ENCODE data around the gene SNAI3.

SNAI3 gene

DNA sequence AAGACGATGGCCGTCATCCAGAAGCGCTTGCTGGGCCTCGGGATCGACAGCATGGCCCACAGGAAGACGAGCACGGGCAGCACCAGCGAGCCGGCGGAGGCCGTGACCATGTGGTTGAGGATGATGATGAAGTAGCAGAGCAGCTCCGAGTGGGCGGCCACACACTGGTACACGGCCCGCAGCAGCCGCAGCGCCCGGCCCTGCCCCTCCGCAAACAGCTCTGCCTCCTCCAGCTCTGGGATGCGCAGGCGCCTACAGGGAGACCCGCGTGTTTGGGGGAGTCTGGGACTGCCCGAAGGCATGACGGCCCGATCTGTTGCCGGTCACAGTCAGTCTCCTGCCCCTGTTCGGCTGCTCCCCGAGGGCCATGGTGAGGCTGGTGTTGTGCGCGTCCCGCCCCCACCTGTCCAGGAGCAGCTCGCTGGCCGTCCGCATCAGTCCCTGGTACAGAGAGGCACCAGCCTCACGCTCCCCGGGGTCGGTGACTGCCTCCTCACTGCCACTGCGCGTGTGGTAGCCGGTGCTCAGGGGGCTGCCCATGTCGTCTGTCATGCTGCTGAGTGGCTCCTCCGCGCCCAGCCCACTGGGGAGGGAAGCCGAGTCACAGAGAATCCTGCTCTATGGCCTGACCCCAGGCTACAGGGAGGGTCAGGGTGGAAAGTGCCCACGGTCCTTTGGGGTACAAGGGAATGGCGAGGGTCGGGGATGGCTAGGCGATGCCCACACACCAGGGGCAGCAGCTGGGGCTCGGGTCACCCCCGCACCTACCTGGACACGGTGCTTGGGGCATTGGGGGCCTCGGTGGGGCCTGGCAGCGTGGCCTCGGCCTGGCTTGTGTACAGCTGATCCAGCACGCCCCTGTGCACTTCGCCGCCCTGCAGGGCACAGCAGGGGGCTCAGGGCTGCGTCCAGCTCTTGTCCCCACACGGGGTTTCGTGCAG lies 35.8 kb upstream of the SNAI3 start:
- in situ Hi-C loops (cut with HindIII; ENCODE audit: low sequenced_read_pairs), result no loop called here

DNA sequence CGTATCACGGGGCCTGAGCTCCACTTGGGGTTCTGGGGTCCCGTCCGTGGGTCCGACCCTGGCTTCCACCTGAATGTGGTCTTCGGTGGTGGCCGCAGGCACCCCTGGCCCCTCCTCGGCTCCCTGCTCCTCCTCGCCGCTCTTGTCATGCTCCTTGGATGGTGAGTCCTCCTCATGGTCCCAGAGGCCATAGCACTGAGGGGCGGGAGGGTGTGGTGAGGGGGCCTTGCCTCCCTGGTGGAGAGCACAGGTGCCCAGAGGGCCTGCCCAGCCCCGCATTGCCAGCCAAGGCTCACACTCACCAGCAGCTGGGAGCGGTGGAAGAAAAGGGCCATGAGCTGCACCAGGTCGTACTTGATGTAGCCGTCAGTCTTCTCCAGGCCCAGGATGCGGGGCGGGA lies 34.9 kb upstream of the SNAI3 start:
- in situ Hi-C loops (cut with HindIII; ENCODE audit: low sequenced_read_pairs), result no loop called here

DNA sequence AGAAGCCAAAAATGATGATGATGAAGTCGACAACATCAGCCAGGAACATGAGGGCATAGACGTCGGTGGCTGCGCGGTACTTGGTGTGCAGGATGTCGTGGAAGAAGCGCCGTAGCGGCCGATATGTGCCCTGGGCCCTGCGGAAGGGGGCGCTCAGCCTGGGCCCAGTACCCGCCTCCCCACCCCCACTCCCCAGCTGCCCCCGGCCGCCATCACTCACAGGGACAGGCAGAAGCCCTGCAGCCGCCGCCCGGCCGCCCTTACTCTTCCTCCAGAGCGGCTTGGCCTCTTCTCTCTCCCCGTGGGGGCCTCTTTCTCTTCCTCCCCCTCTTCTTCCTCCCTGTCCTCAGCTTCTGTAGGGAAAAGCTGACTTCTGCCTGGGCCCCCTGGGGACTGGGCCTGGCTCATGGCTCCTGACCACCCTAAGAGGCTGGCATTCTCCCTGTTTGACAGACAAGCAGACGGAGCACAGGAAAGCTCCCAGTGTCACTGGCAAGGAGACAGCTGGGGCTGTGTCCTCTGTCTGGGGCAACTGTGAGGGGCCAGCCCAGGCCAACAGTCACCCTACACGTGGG lies 34.2 kb upstream of the SNAI3 start:
- in situ Hi-C loops (cut with HindIII; ENCODE audit: low sequenced_read_pairs), result no loop called here

DNA sequence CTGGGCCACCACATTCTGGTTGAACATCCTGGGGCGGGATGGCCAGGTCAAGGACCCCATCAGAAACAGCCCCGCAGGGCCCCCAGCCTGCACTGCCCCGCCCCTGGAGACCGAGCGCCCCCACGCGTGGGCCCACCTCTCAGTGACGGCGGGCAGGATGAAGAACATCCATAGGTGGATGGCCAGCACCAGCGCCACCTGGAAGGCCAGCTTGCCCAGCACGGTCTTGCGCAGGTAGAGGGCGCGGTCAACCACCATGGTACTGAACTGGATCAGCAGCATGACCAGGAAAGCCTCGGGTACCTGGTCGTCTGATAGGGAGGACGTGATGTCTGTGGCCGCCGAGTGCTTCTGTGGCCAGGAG lies 33.6 kb upstream of the SNAI3 start:
- in situ Hi-C loops (cut with HindIII; ENCODE audit: low sequenced_read_pairs), result no loop called here

DNA sequence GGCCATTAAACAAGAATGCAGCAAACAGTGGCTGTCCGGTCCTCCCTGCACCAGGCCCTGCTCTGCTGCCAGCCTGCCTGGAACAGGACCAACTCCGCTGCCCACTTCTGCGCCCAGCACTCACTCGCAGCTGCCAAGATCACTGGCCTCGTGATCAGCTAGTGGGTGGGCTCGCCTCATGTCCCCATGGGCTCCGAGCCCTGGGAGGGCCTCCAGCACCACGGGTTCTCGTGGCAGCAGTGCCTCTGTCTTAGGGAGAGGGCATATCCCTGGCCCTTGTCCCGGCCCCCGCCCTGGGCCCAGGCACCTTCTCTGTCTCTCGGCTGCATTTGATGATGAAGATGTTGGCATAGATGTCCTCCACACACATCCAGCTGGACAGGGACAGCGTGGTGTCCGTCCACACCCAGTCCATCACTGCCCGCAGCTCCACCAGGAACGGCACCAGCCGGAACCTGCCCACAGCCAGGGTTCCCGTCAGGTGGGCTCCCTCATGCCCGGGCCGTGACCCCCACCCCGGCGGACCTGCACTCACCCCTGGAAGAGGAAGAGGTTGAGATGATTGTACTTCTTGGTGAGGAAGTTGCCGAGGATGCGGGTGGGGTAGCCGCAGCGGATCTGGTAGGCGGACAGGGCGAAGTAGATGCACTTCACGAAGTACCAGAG lies 33.1 kb upstream of the SNAI3 start:
- in situ Hi-C loops (cut with HindIII; ENCODE audit: low sequenced_read_pairs), result no loop called here

DNA sequence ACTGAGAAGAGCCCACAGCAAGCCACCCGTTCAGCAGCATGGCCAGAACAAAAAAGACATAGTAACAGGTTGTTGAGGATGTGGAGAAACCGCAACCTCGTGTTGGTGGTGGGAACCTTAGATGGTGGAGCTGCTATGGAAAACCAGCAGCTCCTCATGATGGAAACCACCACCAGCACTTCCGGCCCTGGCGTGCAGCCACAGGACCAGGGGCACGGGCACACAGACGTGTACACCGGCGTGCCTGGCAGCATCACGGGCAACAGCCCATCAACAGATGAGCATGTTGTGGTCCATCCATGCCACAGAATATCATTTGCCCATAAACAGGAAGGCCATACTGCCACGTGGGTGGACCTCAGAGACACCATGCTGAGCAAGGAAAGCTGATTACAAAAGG lies 31.9 kb upstream of the SNAI3 start:
- in situ Hi-C loops (cut with HindIII; ENCODE audit: low sequenced_read_pairs), result no loop called here

DNA sequence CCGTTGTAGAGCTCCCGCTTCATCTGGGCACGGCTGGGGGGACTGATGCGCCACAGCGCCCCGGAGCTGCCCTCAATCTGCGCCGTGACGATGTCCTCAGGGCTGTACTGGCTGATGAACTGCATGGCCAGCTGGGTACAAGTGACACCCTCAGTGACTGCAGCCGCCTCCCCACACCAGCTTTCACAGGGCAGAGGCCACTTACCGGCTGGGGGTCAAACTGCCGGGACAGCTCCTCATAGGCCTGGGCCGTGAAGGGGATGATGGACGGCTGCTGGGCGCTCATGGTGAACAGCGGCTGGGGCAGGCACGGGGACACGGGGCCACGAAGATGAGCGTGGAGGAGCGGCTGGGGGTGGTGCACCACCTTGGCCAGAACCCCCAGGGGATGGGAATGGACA lies 30.3 kb upstream of the SNAI3 start:
- in situ Hi-C loops (cut with HindIII; ENCODE audit: low sequenced_read_pairs), result no loop called here

DNA sequence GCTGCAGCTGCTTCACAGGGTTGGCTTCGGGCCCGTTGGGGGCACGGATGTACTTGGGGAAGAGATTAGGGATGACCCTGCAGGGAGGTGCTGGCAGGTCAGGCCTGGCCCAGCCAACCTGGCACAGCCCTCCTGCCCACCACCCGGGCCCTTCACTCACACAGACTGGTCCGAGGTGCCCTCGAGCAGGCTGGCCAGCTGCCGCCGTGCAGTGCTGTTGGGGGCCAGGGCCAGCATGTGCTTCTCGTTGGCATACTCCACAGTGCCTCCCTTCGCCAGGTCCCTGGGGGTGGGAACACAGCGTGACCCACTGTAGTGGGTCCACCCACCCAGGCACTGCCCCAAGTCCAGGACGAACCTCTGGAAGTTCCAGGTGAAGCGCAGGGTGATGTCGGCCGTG lies 29.9 kb upstream of the SNAI3 start:
- in situ Hi-C loops (cut with HindIII; ENCODE audit: low sequenced_read_pairs), result no loop called here

DNA sequence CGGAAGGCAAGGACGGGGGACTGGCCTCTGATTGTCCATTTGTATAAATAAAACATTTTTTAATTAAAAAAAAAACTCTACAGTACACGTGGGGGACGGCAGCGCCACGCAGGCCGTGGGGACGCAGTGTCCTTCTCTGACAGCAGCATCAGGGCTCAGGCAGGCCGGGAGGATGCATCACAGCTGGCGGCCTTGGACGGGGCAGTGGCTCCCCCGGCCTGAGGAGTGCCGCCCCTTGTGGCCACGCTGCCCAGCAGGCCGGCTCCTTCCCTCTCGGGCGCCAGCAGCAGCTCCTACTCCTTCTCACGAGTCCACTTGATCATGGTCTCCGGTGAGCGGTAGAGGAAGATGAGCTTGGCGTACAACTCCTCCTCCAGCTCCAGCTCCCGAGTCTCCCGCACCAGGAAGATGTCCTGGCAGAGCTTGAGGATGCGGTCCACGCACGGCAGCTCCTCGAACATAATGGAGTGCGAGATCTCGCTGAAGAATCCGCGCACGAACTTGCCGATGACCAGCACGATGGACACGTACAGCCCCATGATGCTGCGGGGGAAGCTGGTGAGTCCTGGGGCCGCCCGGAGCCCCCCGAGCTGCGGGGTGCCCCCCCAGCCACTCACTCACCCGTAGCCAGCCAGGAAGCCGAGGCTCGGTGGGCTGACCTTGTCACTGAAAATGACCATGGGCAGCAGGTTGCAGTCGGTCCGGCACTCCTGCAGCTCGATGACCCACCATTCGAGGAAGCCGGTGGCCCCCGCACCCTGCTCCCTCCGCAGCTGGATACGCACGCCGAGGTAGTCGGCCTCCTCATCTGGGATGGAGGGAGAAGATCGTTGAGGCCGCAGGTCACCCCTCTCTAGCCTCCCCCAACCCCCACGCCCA lies 29.2 kb upstream of the SNAI3 start:
- in situ Hi-C loops (cut with HindIII; ENCODE audit: low sequenced_read_pairs), result no loop called here

DNA sequence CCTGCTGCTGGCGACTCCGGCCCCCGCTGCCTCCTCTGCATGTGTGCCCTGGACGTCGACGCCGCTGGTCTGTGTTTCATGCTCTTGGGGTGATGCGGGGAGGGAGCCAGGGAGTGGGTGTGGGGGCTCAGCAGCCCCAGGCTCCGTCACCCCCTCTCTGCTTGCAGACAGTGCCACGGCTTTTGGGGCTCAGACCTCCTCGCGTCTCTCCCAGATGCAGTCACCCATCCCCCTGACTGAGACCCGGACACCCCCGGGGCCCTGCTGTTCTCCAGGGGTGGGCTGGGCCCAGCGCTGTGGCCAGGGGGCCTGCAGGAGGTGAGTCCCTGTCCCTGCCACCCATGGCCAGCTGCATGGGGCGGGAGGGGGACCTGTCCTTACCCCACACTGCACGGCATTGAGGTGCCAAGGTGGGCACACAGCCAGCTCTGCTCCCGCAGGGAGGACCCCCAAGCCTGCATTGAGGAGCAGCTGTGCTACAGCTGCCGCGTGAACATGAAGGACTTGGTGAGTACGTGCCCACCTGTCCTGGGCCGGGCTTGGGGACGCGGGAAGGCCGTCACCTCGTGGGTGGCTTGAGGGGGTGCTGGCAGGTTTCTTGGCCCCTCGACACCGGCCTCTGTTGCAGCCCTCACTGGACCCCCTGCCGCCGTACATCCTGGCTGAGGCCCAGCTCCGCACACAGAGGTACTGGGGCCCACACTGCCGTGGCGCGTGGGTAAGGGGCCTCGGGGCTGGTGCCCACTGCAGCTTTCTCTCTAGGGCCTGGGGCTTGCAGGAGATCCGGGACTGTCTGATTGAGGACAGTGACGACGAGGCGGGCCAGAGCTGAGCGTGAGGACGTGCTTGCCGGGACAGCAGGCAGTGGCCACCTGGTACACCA lies 28.4 kb upstream of the SNAI3 start:
- in situ Hi-C loops (cut with HindIII; ENCODE audit: low sequenced_read_pairs), result no loop called here

DNA sequence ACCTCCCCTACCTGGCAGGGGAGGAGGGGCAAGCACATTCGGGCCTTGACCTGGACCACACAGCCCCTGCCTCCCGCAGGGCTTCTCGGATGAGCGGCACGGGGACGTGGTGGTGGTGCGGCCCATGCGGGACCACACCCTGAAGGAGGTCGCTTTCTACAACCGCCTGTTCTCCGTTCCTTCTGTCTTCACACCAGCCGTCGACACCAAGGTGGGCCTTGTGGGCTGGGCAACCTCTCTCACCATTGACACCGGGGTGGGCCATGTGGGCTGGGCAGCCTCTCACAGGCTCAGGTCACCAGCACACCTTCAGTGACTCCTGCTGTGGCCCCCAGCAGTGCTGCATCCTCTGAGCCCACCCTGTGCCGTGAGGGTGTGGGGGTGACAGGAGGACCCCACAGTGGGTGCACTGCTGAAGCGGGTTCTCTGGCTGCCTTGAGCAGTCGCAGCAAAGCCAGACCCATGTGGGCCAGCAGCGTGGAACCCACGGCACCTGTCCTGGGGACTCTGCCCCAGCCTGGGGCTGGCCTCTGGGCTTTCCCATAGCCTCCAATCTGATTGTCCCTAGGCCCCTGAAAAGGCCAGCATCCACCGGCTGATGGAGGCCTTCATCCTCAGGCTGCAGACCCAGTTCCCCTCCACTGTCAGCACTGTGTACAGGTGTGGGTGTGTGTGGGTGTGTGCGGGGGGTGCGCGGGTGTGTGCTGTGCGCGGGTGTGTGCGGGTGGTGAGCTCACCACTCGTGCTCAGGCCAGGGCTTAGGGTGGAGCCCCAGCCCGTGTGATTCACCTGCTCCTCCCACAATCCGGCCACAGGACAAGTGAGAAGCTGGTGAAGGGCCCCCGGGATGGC lies 27.5 kb upstream of the SNAI3 start:
- in situ Hi-C loops (cut with HindIII; ENCODE audit: low sequenced_read_pairs), result no loop called here

DNA sequence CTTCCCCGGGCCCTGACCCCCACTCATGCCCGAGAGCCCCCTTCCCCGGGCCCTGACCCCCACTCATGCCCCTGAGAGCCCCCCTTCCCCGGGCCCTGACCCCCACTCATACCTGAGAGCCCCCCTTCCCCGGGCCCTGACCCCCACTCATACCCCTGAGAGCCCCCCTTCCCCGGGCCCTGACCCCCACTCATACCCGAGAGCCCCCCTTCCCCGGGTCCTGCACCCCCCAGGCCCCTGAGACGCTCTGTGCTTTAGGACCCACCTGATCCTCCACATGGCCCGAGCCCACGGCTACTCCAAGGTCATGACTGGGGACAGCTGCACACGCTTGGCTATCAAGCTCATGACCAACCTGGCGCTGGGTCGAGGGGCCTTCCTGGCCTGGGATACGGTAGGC lies 26.7 kb upstream of the SNAI3 start:
- in situ Hi-C loops (cut with HindIII; ENCODE audit: low sequenced_read_pairs), result no loop called here

DNA sequence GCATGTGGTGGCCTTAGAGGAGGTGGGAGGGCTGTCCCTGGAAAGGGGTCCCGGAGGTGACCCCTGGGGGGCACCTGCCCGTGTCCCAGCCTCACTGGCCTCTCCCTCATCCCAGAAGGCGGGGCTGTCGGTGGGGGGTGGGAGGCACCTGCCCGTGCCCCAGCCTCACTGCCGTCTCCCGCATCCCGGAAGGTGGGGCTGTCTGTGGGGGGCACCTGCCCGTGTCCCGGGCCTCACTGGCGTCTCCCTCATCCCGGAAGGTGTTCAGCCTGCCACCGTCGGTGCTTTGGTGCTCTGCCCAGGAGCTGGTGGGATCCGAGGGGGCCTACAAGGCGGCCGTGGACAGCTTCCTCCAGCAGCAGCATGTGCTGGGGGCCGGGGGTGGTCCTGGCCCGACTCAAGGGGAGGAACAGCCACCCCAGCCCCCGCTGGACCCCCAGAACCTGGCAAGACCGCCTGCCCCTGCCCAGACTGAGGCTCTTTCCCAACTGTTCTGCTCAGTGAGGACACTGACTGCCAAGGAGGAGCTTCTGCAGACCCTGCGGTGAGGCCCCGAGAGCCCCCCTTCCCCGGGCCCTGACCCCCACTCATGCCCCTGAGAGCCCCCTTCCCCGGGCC lies 26.2 kb upstream of the SNAI3 start:
- in situ Hi-C loops (cut with HindIII; ENCODE audit: low sequenced_read_pairs), result no loop called here

DNA sequence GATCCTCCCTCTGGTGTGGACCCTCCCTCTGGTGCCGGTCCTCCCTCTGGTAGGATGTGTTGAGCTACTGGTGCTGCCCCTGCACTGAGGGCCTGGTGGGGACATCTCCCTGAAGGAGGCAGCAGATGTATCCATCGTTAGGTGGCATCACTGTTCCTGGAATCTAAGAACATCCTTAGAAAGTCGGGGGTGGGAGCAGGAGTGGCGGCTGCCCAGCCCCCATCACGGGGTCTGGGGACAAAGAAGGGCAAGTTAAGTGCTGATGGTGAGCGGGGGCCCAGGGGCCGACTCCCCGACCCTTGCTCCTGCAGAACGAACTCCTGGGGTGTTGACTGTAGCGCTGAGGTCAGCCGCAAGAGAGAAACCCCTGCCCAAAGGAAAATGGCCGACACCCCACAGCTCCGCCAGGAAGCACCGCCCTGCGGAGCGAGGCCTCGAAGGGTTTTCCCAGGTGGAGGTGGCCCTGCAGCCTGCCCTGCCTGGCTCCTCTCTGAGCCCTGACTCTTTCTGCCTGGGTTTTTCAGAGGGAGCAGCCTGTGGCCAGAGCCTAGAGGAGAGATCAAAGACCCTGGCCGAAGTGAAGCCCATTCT lies 25.5 kb upstream of the SNAI3 start:
- in situ Hi-C loops (cut with HindIII; ENCODE audit: low sequenced_read_pairs), result no loop called here

DNA sequence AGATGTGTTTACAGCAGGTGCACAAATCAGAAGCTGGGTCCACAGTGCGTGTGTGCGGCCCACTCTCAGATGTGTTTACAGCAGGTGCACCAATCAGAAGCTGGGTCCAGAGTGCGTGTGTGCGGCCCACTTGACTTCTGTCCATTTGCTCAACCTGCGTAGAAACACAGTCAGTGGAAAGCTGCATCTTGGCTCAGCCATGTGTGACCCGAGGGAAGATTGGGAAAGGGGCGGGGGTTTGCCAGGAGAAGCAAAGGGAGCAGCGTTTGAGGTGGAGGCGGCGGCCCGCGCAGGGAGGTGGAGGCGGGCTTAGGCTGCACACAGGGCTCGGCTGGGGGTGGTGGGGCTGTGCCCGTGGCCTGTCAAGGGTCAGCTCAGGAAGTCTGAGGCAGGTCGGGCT lies 24.2 kb upstream of the SNAI3 start:
- in situ Hi-C loops (cut with HindIII; ENCODE audit: low sequenced_read_pairs), result no loop called here

DNA sequence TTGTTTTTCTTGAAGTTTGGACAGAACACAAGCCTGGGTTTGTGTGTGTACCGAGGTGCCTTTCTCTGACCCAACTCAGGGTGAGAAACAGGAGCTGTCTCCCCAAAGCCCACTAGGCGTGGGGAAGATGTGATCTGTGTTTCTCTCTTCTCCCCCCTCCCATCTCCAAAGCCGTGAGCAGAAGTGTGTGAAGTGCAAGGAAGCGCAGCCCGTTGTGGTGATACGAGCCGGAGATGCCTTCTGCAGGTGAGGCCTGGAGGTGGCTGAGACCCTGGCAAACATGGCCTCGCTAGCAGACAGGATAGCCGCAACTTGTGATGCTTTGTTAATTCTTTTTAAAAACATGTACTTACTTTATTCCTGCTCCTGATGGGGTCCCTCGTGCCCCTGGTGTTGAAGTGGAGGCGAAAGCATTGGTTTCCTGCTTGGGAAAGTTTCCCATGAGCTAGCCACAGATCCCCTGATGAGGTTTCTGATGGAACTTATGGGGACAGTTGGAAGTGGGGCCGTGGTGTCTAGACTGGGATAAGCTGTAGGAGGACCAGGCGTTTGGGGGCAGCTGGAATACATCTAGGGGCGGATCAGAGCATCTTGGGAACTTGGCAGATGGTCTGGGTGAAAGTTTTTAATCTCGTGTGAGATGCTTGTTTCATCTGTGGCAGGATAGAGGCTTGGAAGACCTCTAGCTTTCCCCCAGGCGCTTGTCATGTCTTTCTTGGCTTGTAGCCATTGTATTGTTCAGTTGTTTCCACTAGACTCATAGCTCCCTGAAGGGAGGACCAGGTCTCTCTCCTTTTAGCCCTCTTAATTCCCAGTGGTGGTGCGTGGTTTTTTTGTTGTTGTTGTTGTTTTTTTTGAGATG lies 20.9 kb upstream of the SNAI3 start:
- in situ Hi-C loops (cut with HindIII; ENCODE audit: low sequenced_read_pairs), result no loop called here

DNA sequence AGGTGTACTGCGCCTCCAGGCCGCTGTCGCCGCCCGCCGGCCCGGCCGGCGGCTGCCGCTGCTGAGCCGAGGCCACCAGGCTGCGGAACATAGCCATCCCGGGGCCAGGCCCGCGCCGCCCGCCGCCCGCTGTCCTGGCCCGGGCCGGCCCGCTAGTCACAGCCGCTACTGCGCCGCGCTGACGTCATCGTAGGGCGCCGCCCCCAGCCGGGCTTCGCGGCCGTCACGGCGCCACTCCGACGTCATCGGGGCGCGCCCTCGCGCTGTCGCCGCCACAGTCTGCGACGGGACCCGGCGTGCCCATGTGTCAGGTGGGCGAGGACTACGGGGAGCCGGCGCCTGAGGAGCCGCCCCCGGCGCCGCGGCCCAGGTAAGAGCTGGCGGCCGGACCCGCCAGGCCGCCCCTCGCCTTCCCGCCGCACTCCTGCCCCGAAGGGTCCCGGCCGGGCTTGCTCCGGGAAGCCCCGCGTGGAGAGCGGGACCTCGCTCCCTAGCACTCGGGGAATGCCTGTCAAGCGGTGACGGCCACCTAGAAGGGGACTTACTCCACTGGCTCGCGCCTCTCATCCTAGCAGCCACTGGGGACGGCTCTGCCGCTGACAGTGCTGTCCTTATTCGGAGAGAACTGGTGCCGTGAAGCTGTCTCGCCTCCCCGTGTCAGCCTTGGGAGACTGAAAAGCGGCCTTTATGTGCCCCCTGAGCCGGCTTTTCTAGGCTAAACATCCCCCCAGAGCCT lies 20.1 kb upstream of the SNAI3 start, which contains the start of the genes CTU2 and RNF166:
CTU2 (plus strand) TSS at position 275 of the 736 bp plus-strand sequence; CDS start at position 303, 28 bp downstream.
RNF166 (minus strand) TSS at position 180 of the 736 bp plus-strand sequence; CDS start at position 97, 83 bp downstream.
- in situ Hi-C loops (cut with HindIII; ENCODE audit: low sequenced_read_pairs), result no loop called here

Data from DLD1 (cell line).